HepG2 (cell line): ENCODE data around the gene VWA7. TPM values are rescaled to one million over a fixed set of nuclear protein-coding genes. Genes with fewer than 3 reads are reported as not detected.

Experiments used
- CBX5 ChIP-seq: sonication (generic); formaldehyde crosslinking; IDR thresholded peaks from 2 replicates; pipeline ENCODE4 v1.4.0; 2020; ENCODE audit warnings: missing genetic modification reagents, borderline replicate concordance
- CREB3 ChIP-seq: sonication (generic); formaldehyde crosslinking; IDR thresholded peaks from 2 replicates; pipeline ENCODE4 v1.5.0; 2020; ENCODE audit warnings: missing genetic modification reagents
- GATAD2A ChIP-seq: IDR thresholded peaks from 2 replicates; pipeline ENCODE4 v1.6.1; 2016
- GFI1 ChIP-seq: sonication (generic); formaldehyde crosslinking; IDR thresholded peaks from 2 replicates; pipeline ENCODE4 v1.5.0; 2020; ENCODE audit warnings: missing genetic modification reagents, mild to moderate bottlenecking, borderline replicate concordance
- KDM3A ChIP-seq: IDR thresholded peaks from 2 replicates; pipeline ENCODE4 v1.6.1; 2018; ENCODE audit warnings: low read depth, missing compliant biosample characterization
- NR2F6 ChIP-seq, 2 experiments: IDR thresholded peaks; 2 replicates each; pipeline ENCODE4 v1.6.1; 2016; ENCODE audit warnings: antibody characterized with exemption in 1 of 2, mild to moderate bottlenecking in 1 of 2
- RAD21 ChIP-seq: fragments of 450-650 bp; formaldehyde crosslinking; IDR thresholded peaks from 2 replicates; pipeline ENCODE4 v1.5.0; 2020; ENCODE audit warnings: mild to moderate bottlenecking
- TBL1XR1 ChIP-seq: fragments of 150-350 bp; IDR thresholded peaks from 2 replicates; pipeline ENCODE4 v1.6.1; 2014; ENCODE audit warnings: borderline replicate concordance, low read length; ENCODE audit not compliant: partially characterized antibody
- ZBTB49 ChIP-seq: sonication (generic); formaldehyde crosslinking; IDR thresholded peaks from 2 replicates; pipeline ENCODE4 v1.4.0; 2020; ENCODE audit warnings: missing genetic modification reagents, borderline replicate concordance
- ZKSCAN5 ChIP-seq: sonication (generic); formaldehyde crosslinking; IDR thresholded peaks from 2 replicates; pipeline ENCODE4 v1.5.1; 2020; ENCODE audit warnings: mild to moderate bottlenecking, missing genetic modification reagents
- ZNF207 ChIP-seq: fragments of 450-650 bp; IDR thresholded peaks from 2 replicates; pipeline ENCODE4 v1.6.1; 2016; ENCODE audit warnings: antibody characterized with exemption, borderline replicate concordance
- ZNF235 ChIP-seq: sonication (generic); formaldehyde crosslinking; IDR thresholded peaks from 2 replicates; pipeline ENCODE4 v1.8.1; 2023; ENCODE audit warnings: mild to moderate bottlenecking, missing genetic modification reagents, borderline replicate concordance
- ZNF441 ChIP-seq: sonication (generic); formaldehyde crosslinking; IDR thresholded peaks from 2 replicates; pipeline ENCODE4 v1.7.0; 2021; ENCODE audit warnings: missing genetic modification reagents, borderline replicate concordance
- ZNF768 ChIP-seq: sonication (generic); formaldehyde crosslinking; IDR thresholded peaks from 2 replicates; pipeline ENCODE4 v1.4.0; 2020; ENCODE audit warnings: missing genetic modification reagents
- ZSCAN29 ChIP-seq: sonication (generic); formaldehyde crosslinking; conservative IDR thresholded peaks from 2 replicates; pipeline ENCODE4 v1.4.0; 2020; ENCODE audit warnings: mild to moderate bottlenecking, missing genetic modification reagents
- ZUFSP ChIP-seq: sonication (generic); formaldehyde crosslinking; IDR thresholded peaks from 2 replicates; pipeline ENCODE4 v1.9.0; 2021; ENCODE audit warnings: missing genetic modification reagents, mild to moderate bottlenecking, borderline replicate concordance
- polyA plus RNA-seq, 8 experiments: library from polyadenylated mRNA; depleted of rRNA in 3 of 8; stranded (reverse) in 7 of 8; unstranded in 1 of 8; fragments of >200 nt; fragmentation: Illumina TruSeq in 4 of 8; extraction: Trizol in 4 of 8; gene quantifications; 2 replicates each; pipeline versions ENCODE4 v1.2.1 to v1.2.3, GENCODE V29; 2011 to 2016; ENCODE audit warnings: low read depth in 4 of 8, missing spikeins in 1 of 8, mixed read lengths in 1 of 8; ENCODE audit not compliant: insufficient read depth in 1 of 8
- total RNA-seq, 5 experiments: library from RNA; depleted of rRNA; stranded (reverse); fragments of >200 nt; fragmentation: Illumina TruSeq; extraction: Trizol; gene quantifications; 2 replicates each; pipeline ENCODE4 v1.2.3, GENCODE V29; 2016; ENCODE audit warnings: low read depth in 1 of 5
- TF ChIP-seq, protein P1 (sequence below): sonication (generic); formaldehyde crosslinking; IDR thresholded peaks from 2 replicates; pipeline ENCODE4 v1.8.1; 2022; ENCODE audit warnings: low read depth, mild to moderate bottlenecking, missing genetic modification reagents
- TF ChIP-seq, protein P2 (sequence below): IDR thresholded peaks from 2 replicates; pipeline ENCODE4 v1.6.1; 2018; ENCODE audit warnings: missing genetic modification reagents, mild to moderate bottlenecking, missing compliant biosample characterization

The VWA7 gene
- total and polyA plus RNA-seq, 2 of the 13 experiments (the other 11 are each of a cell fraction or from before 2014, with no cell fraction given) = 0.86 to 3.3 TPM

- no peak for TF ChIP-seq ZUFSP (CRISPR knock-in tag)
- peak; percentile 22; the same call in 1 of the 2 replicates for TF ChIP-seq ZNF768 (CRISPR knock-in tag)
- TF ChIP-seq NR2F6 (IDR thresholded peaks at IDR 0.05) = 0 out of 2 replicates have a peak, but pooled peaks have one; percentile 38
- TF ChIP-seq NR2F6 (CRISPR knock-in tag; IDR thresholded peaks at IDR 0.05) = peak; percentile 33
- no peak for TF ChIP-seq ZNF235
- peak; percentile 16; the same call in 1 of the 2 replicates for TF ChIP-seq ZKSCAN5 (CRISPR knock-in tag)
- TF ChIP-seq ZSCAN29 (CRISPR knock-in tag) = peak; percentile 89
- TF ChIP-seq ZNF441 (CRISPR knock-in tag) = peak; percentile 9; the same call in 1 of the 2 replicates
- TF ChIP-seq RAD21 (CRISPR knock-in tag) = peak; percentile 99
- no peak for TF ChIP-seq CREB3 (CRISPR knock-in tag)
- TF ChIP-seq ZNF207 = no peak
- TF ChIP-seq GFI1 (CRISPR knock-in tag) = peak; percentile 78
- TF ChIP-seq GATAD2A = peak; percentile 71
- peak; percentile 46 for TF ChIP-seq TBL1XR1
- TF ChIP-seq CBX5 = peak; percentile 77; the same call in 1 of the 2 replicates
- TF ChIP-seq, protein P1, sequence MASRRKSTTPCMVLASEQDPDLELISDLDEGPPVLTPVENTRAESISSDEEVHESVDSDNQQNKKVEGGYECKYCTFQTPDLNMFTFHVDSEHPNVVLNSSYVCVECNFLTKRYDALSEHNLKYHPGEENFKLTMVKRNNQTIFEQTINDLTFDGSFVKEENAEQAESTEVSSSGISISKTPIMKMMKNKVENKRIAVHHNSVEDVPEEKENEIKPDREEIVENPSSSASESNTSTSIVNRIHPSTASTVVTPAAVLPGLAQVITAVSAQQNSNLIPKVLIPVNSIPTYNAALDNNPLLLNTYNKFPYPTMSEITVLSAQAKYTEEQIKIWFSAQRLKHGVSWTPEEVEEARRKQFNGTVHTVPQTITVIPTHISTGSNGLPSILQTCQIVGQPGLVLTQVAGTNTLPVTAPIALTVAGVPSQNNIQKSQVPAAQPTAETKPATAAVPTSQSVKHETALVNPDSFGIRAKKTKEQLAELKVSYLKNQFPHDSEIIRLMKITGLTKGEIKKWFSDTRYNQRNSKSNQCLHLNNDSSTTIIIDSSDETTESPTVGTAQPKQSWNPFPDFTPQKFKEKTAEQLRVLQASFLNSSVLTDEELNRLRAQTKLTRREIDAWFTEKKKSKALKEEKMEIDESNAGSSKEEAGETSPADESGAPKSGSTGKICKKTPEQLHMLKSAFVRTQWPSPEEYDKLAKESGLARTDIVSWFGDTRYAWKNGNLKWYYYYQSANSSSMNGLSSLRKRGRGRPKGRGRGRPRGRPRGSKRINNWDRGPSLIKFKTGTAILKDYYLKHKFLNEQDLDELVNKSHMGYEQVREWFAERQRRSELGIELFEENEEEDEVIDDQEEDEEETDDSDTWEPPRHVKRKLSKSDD = no peak
- TF ChIP-seq, protein P2, sequence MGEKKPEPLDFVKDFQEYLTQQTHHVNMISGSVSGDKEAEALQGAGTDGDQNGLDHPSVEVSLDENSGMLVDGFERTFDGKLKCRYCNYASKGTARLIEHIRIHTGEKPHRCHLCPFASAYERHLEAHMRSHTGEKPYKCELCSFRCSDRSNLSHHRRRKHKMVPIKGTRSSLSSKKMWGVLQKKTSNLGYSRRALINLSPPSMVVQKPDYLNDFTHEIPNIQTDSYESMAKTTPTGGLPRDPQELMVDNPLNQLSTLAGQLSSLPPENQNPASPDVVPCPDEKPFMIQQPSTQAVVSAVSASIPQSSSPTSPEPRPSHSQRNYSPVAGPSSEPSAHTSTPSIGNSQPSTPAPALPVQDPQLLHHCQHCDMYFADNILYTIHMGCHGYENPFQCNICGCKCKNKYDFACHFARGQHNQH = peak; percentile 55
- peak; percentile 93 for TF ChIP-seq KDM3A (CRISPR knock-in tag)
- TF ChIP-seq ZBTB49 (CRISPR knock-in tag) = no peak
Observed at GRCh38 chr6:31729515-31729978, 47.6 kb downstream of the VWA7 start (continued).
